Caco-2 (cell line): ENCODE data around the gene AOPEP. TPM values are rescaled to one million over a fixed set of nuclear protein-coding genes. Genes with fewer than 3 reads are reported as not detected.

Experiments used
- BruUV-seq: library from RNA; stranded (reverse); fragments of 400-500 nt; replicated peaks from 2 replicates; lab custom pipeline; 2021; lab: Mats Ljungman, UMichigan
- CTCF ChIA-PET: fragments of 300-600 bp; sonication (Branson Sonifier 250); formaldehyde crosslinking; loops from one replicate; lab custom pipeline; 2022; ENCODE audit warnings: antibody characterized with exemption; lab: Charles Lee
- POLR2A ChIA-PET: fragments of 300-600 bp; sonication (Branson Sonifier 250); formaldehyde crosslinking; loops from one replicate; lab custom pipeline; 2022; ENCODE audit warnings: antibody characterized with exemption; lab: Charles Lee
- DNase-seq, 2 experiments: peaks; one replicate each; pipeline versions ENCODE4 v3.0.0 to v3.0.0-alpha.2; 2020 to 2022
- H3K27me3 ChIP-seq: replicated peaks from 2 replicates; pipeline ENCODE4 v1.6.0; 2011; ENCODE audit warnings: low read length; ENCODE audit not compliant: control insufficient read depth, insufficient read depth
- H3K36me3 ChIP-seq: 2 replicates; pipeline ENCODE4 v1.5.1; 2011; ENCODE audit warnings: low read length; ENCODE audit not compliant: control insufficient read depth, insufficient read depth
- H3K4me1 ChIP-seq: fragments of 250-450 bp; sonication (Bioruptor Pico); 2 replicates; pipeline ENCODE4 v1.5.1; 2020; ENCODE audit warnings: mild to moderate bottlenecking
- H3K4me3 ChIP-seq: 2 replicates; pipeline ENCODE4 v1.5.1; 2011; ENCODE audit warnings: low read depth, mild to moderate bottlenecking, control low read depth, low read length
- H3K9me3 ChIP-seq: fragments of 250-450 bp; sonication (Bioruptor Pico); 2 replicates; pipeline ENCODE4 v1.5.1; 2020; ENCODE audit warnings: mild to moderate bottlenecking, moderate library complexity
- H3K27ac Mint-ChIP-seq: one replicate; pipeline ENCODE4 v1.8.0; 2022; ENCODE audit warnings: mixed read lengths; ENCODE audit not compliant: unreplicated experiment
- H3K27me3 Mint-ChIP-seq: one replicate; pipeline ENCODE4 v1.8.0; 2022; ENCODE audit warnings: mixed read lengths; ENCODE audit not compliant: insufficient read depth, unreplicated experiment
- H3K36me3 Mint-ChIP-seq: one replicate; pipeline ENCODE4 v1.8.0; 2022; ENCODE audit warnings: mild to moderate bottlenecking, mixed read lengths; ENCODE audit not compliant: insufficient read depth, unreplicated experiment
- H3K4me1 Mint-ChIP-seq: one replicate; pipeline ENCODE4 v1.8.0; 2022; ENCODE audit warnings: low read depth, mixed read lengths; ENCODE audit not compliant: unreplicated experiment
- H3K4me3 Mint-ChIP-seq: one replicate; pipeline ENCODE4 v1.8.0; 2022; ENCODE audit warnings: mild to moderate bottlenecking, moderate library complexity, mixed read lengths; ENCODE audit not compliant: unreplicated experiment
- H3K9me3 Mint-ChIP-seq: one replicate; pipeline ENCODE4 v1.8.0; 2022; ENCODE audit warnings: mixed read lengths; ENCODE audit not compliant: unreplicated experiment
- intact Hi-C: fragments of 100-400 bp; cut with micrococcal nuclease; formaldehyde crosslinking; loops from one replicate; pipeline ENCODE4 v1.10.0; 2022; ENCODE audit not compliant: unreplicated experiment
- total RNA-seq: library from RNA; stranded (reverse); gene quantifications from 2 replicates; pipeline ENCODE4 v1.2.3, GENCODE V29; 2022
- TF ChIP-seq, protein P1 (sequence below), 2 experiments: fragments of 200-600 bp in 1 of 2; IDR thresholded peaks; 1 replicate in 1 of 2; 2 replicates in 1 of 2; pipeline versions ENCODE4 v1.5.1 to v1.8.0; 2011 to 2022; ENCODE audit warnings: antibody characterized with exemption in 1 of 2, control low read depth in 1 of 2, inconsistent platforms in 1 of 2, low read depth in 1 of 2, low read length in 1 of 2, mild to moderate bottlenecking in 1 of 2, moderate library complexity in 1 of 2; ENCODE audit not compliant: insufficient read depth in 1 of 2, severe bottlenecking in 1 of 2, unreplicated experiment in 1 of 2

Gene AOPEP
- total RNA-seq, 1 experiment from 2014 or later, result 63.3 TPM

DNA sequence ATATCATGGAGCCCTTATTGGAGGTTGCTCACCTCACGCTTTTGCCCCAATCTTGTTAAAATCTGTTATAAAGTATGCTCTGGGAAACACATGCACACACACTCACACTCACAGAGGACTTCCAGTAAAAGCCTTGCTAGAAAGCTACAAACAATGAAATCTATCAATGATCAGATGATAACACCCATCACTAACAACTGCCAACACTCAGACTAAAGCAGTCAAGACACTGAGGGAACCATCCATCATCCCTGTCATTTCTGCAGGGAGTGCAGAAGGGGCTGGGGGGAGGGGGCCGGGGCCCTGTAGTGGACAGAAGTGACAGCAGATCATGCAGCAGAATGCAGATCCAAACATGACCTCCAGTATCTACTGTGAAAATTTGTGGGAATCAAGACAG, 179.1 kb downstream of the AOPEP start:
- no peaks in the 10 kb centered on the region for H3K27me3 Mint-ChIP-seq
- Histone ChIP-seq H3K4me3 (no peak overlapping the region), H3K36me3 (no peaks in the 10 kb centered on the region), H3K27me3 (no peaks in the 10 kb centered on the region), H3K9me3 (no peaks in the 10 kb centered on the region), H3K4me1 (peaks cover 15% of the 10 kb centered on the region)
- TF ChIP-seq, protein P1, sequence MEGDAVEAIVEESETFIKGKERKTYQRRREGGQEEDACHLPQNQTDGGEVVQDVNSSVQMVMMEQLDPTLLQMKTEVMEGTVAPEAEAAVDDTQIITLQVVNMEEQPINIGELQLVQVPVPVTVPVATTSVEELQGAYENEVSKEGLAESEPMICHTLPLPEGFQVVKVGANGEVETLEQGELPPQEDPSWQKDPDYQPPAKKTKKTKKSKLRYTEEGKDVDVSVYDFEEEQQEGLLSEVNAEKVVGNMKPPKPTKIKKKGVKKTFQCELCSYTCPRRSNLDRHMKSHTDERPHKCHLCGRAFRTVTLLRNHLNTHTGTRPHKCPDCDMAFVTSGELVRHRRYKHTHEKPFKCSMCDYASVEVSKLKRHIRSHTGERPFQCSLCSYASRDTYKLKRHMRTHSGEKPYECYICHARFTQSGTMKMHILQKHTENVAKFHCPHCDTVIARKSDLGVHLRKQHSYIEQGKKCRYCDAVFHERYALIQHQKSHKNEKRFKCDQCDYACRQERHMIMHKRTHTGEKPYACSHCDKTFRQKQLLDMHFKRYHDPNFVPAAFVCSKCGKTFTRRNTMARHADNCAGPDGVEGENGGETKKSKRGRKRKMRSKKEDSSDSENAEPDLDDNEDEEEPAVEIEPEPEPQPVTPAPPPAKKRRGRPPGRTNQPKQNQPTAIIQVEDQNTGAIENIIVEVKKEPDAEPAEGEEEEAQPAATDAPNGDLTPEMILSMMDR (IDR thresholded peaks at IDR 0.05; ENCODE audit: insufficient read depth in 1 of 2, low read depth in 1 of 2, low read length in 1 of 2, severe bottlenecking in 1 of 2, unreplicated experiment in 1 of 2), result no peak
- H3K27ac Mint-ChIP-seq, result no peak overlapping the region
- no peak for DNase-seq
- no peaks in the 10 kb centered on the region for H3K9me3 Mint-ChIP-seq
- no peak overlapping the region for H3K4me3 Mint-ChIP-seq
- peaks cover 9% of the 10 kb centered on the region for H3K4me1 Mint-ChIP-seq
- intact Hi-C loops, result no loop called here
- CTCF ChIA-PET, result no interaction called here
- no peaks in the 10 kb centered on the region for H3K36me3 Mint-ChIP-seq
- no TSS peak for BruUV-seq
- POLR2A ChIA-PET, result no interaction called here

- Mint-ChIP-seq H3K4me1 (peaks cover 15% of the 10 kb centered on the region), H3K27me3 (no peaks in the 10 kb centered on the region), H3K27ac (no peak overlapping the region), H3K9me3 (no peaks in the 10 kb centered on the region), H3K36me3 (no peaks in the 10 kb centered on the region), H3K4me3 (no peak overlapping the region)
- Histone ChIP-seq H3K36me3 (no peaks in the 10 kb centered on the region), H3K4me1 (peaks cover 20% of the 10 kb centered on the region), H3K27me3 (no peaks in the 10 kb centered on the region), H3K4me3 (no peak overlapping the region), H3K9me3 (no peaks in the 10 kb centered on the region)
- intact Hi-C loops, result no loop called here
- ChIA-PET CTCF (no interaction called here), POLR2A (no interaction called here)
- TF ChIP-seq, protein P1 (IDR thresholded peaks at IDR 0.05; ENCODE audit: insufficient read depth in 1 of 2, low read depth in 1 of 2, low read length in 1 of 2, severe bottlenecking in 1 of 2, unreplicated experiment in 1 of 2), result no peak
- no peak for DNase-seq
- no TSS peak for BruUV-seq
These were observed 179.7 kb downstream of the AOPEP start for GRCh38 chr9:94906181-94906580.

- no peak overlapping the region for H3K4me3 Mint-ChIP-seq
- H3K4me1 Mint-ChIP-seq, result peaks cover 15% of the 10 kb centered on the region
- Histone ChIP-seq H3K9me3 (no peaks in the 10 kb centered on the region), H3K27me3 (no peaks in the 10 kb centered on the region), H3K4me3 (no peak overlapping the region), H3K36me3 (no peaks in the 10 kb centered on the region), H3K4me1 (peaks cover 26% of the 10 kb centered on the region)
- no peaks in the 10 kb centered on the region for H3K9me3 Mint-ChIP-seq
- no peaks in the 10 kb centered on the region for H3K27me3 Mint-ChIP-seq
- CTCF ChIA-PET, result no interaction called here
- no peaks in the 10 kb centered on the region for H3K36me3 Mint-ChIP-seq
- no peak for DNase-seq
- intact Hi-C loops, result no loop called here
- TF ChIP-seq, protein P1 (IDR thresholded peaks at IDR 0.05; ENCODE audit: insufficient read depth in 1 of 2, low read depth in 1 of 2, low read length in 1 of 2, severe bottlenecking in 1 of 2, unreplicated experiment in 1 of 2), result no peak
- H3K27ac Mint-ChIP-seq, result no peak overlapping the region
- POLR2A ChIA-PET, result no interaction called here
- no TSS peak for BruUV-seq
These were observed 180.2 kb downstream of the AOPEP start for GRCh38 chr9:94906713-94907112.
